ENCODE data around the gene CDH8.

The CDH8 gene

DNA sequence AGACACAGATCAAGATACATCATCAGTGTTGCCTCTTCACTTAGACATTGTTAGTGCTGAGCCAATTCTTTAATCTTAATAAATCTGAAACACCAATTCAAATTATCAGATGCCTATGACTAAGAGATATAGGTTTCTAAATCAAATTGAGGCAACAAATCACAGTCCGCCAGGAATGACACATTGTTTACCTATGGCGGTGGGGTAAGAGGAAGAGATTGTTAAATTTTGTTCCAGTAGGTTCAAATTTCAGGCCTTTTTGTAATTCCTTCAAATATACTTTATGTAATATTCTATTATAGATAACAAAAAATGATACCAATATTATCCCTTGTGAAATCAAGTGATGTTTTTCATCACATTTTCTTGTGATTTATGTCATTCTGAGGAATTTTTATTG, 145.9 kb downstream of the CDH8 start:
- ATAC-seq (replicated peaks) (no peak), DNase-seq (no peak)
- Mint-ChIP-seq H3K4me1 (no peaks in the 10 kb centered on the region), H3K27me3 (no peaks in the 10 kb centered on the region), H3K9me3 (peaks cover 2 to 4% of the 10 kb centered on the region in 2 donors), H3K36me3 (no peaks in the 10 kb centered on the region), H3K27ac (no peak overlapping the region), H3K4me3 (no peak overlapping the region)

- ATAC-seq (replicated peaks) (peak; percentile 65 to 71), DNase-seq (no peak)
- H3K4me3 Mint-ChIP-seq = no peak overlapping the region
- no peak overlapping the region for H3K27ac Mint-ChIP-seq
- no peaks in the 10 kb centered on the region for H3K36me3 Mint-ChIP-seq
- H3K27me3 Mint-ChIP-seq = no peaks in the 10 kb centered on the region
- H3K9me3 Mint-ChIP-seq = peaks cover 2 to 4% of the 10 kb centered on the region in 2 donors
- H3K4me1 Mint-ChIP-seq = no peaks in the 10 kb centered on the region
Observed at GRCh38 chr16:61887903-61888302, 148.3 kb downstream of the CDH8 start.

DNA sequence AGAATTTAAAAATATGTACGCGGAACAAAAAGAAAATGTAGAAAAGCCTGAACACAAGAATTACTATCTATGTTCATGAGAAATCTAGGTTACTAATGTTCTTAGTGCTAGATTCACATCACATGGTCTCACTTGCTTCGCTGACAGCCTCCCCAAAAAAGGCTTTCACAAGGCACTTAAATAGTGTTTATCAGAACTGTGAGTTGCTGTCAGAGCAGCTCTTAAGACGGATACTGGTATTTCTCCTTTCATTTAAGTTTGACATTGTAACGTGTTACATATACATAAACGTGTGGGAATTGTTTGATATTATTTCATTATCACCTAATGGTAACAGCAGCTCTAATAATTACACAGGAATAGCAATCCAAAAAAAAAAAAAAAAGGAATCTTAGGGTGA, 150.9 kb downstream of the CDH8 start:
- H3K4me3 Mint-ChIP-seq = no peak overlapping the region
- DNase-seq = no peak
- no peak for ATAC-seq (replicated peaks)
- no peaks in the 10 kb centered on the region for H3K36me3 Mint-ChIP-seq
- peaks cover 2 to 4% of the 10 kb centered on the region in 2 donors for H3K9me3 Mint-ChIP-seq
- H3K27ac Mint-ChIP-seq = no peak overlapping the region
- H3K4me1 Mint-ChIP-seq = no peaks in the 10 kb centered on the region
- H3K27me3 Mint-ChIP-seq = no peaks in the 10 kb centered on the region

- ATAC-seq (replicated peaks) = no peak
- no peak for DNase-seq
- Mint-ChIP-seq H3K4me3 (no peak overlapping the region), H3K36me3 (no peaks in the 10 kb centered on the region), H3K27me3 (no peaks in the 10 kb centered on the region), H3K4me1 (no peaks in the 10 kb centered on the region), H3K27ac (no peak overlapping the region), H3K9me3 (peaks cover 0 to 3% of the 10 kb centered on the region in 2 donors)
Observed at GRCh38 chr16:61879306-61879705, 156.9 kb downstream of the CDH8 start.

DNA sequence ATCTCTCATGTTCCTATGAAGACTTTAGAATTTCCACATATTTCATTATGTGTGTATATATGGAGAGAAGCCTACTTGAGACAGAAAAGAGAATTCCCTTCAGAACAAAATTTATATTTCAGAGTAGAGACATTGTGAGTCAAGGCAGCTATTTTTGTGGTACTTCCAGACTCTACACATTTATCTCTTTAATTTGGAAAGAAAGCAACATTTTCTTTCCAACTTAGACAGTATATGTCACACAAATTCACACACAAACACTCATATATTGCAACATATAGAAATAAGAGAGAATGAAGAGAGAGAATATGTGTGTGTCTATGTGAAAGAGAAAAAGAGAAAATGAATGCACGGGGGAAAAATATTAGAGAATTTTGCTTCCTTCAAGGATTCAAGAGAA, 158.8 kb downstream of the CDH8 start:
- DNase-seq (no peak), ATAC-seq (replicated peaks) (no peak)
- no peak overlapping the region for H3K4me3 Mint-ChIP-seq
- H3K27me3 Mint-ChIP-seq = no peaks in the 10 kb centered on the region
- peaks cover 0 to 3% of the 10 kb centered on the region in 2 donors for H3K9me3 Mint-ChIP-seq
- no peaks in the 10 kb centered on the region for H3K4me1 Mint-ChIP-seq
- H3K27ac Mint-ChIP-seq = no peak overlapping the region
- H3K36me3 Mint-ChIP-seq = no peaks in the 10 kb centered on the region

DNA sequence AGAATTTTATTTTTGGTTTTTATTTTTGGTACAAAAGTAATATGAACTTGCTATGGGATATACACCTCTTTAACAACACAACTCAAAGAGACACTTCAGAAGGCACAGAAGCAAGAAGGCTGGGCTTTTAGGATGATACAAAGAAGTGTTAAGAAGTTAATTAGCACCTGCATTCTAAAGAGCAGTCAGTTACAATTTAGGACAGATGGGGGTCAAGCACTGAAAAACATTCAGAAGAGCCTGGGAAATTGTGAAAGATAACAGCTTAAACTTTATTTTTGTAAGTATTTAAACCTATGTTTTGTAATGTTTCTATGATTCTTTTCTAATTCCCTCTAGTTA, 163.5 kb downstream of the CDH8 start:
- no peak for ATAC-seq (replicated peaks)
- no peak overlapping the region for H3K4me3 Mint-ChIP-seq
- no peaks in the 10 kb centered on the region for H3K27me3 Mint-ChIP-seq
- DNase-seq = no peak
- H3K9me3 Mint-ChIP-seq = peaks cover 4 to 5% of the 10 kb centered on the region in 2 donors
- H3K36me3 Mint-ChIP-seq = no peaks in the 10 kb centered on the region
- no peak overlapping the region for H3K27ac Mint-ChIP-seq
- no peaks in the 10 kb centered on the region for H3K4me1 Mint-ChIP-seq

- ATAC-seq (replicated peaks) = no peak
- Mint-ChIP-seq H3K9me3 (peaks cover 3 to 5% of the 10 kb centered on the region in 2 donors), H3K27me3 (no peaks in the 10 kb centered on the region), H3K27ac (no peak overlapping the region), H3K36me3 (no peaks in the 10 kb centered on the region), H3K4me1 (no peaks in the 10 kb centered on the region), H3K4me3 (no peak overlapping the region)
- no peak for DNase-seq
Observed at GRCh38 chr16:61871837-61872777, 164.1 kb downstream of the CDH8 start.

DNA sequence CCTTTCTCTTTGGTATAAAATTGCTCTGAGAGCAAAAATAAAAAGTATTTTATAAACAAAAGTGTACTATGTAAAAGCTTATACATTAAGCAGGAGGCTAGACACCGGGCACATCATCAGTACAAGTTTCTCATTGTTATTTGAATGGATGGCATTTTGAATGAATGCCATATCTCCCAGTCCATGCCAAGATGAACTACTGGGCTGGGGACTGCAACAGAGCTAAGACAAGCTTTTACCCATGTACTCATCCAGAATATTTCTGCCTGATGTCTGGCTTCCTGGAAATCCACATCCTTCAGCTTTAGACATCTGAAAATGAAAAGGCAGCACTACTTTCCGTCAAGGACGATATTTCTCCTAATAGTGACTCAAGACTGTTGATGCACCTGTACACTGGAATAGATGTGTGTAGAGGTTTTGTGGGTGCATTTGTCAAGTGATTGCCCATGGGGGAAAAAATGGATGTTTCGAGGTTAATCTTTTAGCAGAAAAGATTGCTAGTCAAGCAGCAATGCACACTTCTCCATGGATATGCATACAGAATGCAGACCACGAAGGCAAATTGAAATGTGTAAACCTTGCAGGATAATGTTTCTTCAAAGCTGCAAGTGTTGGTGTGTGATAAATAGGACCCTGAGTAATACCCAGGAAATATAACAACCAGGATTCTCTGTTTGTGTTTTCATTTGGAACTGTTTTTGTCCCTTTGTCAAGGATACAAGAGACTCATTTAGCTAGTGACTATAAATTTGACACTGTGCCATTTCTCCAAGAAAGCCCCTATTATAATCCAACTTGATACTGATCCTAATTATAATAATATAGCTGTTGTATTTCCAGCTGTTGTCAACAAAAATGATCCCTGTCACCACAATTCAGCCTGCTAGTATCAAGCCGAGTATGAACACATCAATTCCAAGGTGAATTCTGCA, 173.8 kb downstream of the CDH8 start:
- no peak for ATAC-seq (replicated peaks)
- H3K27me3 Mint-ChIP-seq = no peaks in the 10 kb centered on the region
- H3K27ac Mint-ChIP-seq = no peak overlapping the region
- H3K4me1 Mint-ChIP-seq = no peaks in the 10 kb centered on the region
- no peak for DNase-seq
- peaks cover 4% of the 10 kb centered on the region in 2 donors for H3K9me3 Mint-ChIP-seq
- no peak overlapping the region for H3K4me3 Mint-ChIP-seq
- no peaks in the 10 kb centered on the region for H3K36me3 Mint-ChIP-seq

DNA sequence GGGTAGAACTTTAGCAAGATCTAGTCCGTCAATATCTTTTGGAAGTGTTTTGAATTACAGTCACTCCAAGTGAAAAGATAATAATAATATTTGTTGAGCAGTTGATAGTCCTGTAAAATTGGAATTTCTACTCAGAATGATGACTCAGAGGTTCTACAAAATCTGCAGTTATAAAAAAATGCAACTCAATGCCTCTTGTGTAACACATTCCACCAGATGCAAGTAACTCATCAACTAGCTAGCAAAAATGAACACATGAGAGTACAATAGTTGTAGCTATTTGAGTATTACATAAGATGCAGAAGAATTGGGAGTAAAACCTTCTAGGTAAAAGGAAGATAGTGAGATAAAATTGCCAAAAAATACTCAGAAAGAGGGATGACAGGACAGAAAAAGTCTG, 177.2 kb downstream of the CDH8 start:
- no peak for DNase-seq
- H3K9me3 Mint-ChIP-seq = peaks cover 4% of the 10 kb centered on the region in 2 donors
- H3K4me3 Mint-ChIP-seq = no peak overlapping the region
- H3K27ac Mint-ChIP-seq = no peak overlapping the region
- H3K4me1 Mint-ChIP-seq = no peaks in the 10 kb centered on the region
- no peaks in the 10 kb centered on the region for H3K36me3 Mint-ChIP-seq
- no peak for ATAC-seq (replicated peaks)
- no peaks in the 10 kb centered on the region for H3K27me3 Mint-ChIP-seq

DNA sequence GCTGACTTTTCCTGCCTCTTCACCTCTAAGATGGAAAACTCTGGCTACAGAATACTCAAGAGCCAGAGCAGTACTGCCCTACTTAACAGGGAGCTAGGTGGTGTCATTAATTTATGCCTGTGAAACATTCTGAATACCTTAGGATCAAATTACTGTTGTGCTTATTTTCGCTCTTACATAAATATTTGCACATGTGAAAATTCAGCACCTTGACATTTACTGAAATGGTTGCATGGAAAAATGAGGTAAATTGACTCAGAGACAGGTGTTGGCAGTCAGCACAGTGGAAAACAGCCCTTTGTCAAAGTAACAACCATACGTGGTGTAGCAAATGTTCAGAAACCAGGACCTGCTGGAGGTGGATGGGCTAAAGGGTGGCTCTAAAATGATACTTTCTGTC, 193.6 kb downstream of the CDH8 start:
- Mint-ChIP-seq H3K4me1 (no peaks in the 10 kb centered on the region), H3K36me3 (no peaks in the 10 kb centered on the region), H3K9me3 (peaks cover 4 to 8% of the 10 kb centered on the region in 2 donors), H3K4me3 (no peak overlapping the region), H3K27ac (no peak overlapping the region), H3K27me3 (no peaks in the 10 kb centered on the region)
- no peak for ATAC-seq (replicated peaks)
- no peak for DNase-seq

DNA sequence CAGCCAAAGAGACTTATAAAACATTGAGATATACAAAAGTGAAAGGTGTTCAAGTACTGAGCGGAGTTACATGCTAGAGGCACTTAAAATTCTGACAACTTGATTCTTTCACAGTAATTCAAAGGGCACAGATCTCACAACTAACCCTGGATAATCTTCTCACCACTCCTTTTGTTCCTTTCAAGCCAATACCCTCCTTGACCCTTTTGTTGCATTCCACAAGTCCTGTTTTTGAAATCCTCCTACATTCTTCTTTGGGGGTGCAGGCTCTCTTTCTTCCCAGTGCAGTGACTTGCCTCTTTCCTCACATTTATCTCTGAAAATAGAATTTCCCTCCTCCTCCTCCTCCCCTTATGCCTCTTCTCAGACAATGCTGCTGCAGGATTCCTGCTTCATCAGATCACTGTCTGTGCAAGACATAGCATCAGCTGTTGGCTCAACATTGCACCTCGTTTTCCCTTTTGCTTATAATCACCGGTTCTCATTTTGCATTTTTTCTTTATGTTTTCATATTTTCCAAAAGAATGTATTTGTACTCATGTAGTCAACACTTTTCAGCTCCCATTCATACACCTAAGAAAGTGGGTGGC, 199.3 kb downstream of the CDH8 start:
- H3K36me3 Mint-ChIP-seq = no peaks in the 10 kb centered on the region

DNA sequence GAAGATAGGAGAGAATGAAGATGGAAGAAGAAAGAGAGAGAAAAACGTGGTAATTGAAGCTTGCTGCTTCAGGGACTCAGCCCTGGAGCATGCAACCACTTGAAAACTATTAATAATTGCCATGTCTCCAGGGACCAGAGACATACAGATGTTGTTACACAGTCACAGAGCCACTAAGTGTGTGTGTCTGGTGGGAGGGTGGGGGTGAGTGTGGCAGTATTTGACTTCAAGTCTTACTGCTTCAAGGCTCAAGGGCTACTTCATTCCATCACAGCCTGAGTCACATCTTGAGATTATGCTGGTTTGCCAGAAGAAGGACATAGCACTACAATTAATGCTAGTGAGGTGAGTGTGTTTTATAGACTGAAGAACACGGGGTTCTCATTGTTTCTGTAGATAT, 202.2 kb downstream of the CDH8 start:
- Mint-ChIP-seq H3K27ac (no peak overlapping the region), H3K36me3 (no peaks in the 10 kb centered on the region), H3K9me3 (peaks cover 0 to 3% of the 10 kb centered on the region in 2 donors), H3K27me3 (no peaks in the 10 kb centered on the region), H3K4me1 (no peaks in the 10 kb centered on the region), H3K4me3 (no peak overlapping the region)
- DNase-seq (no peak), ATAC-seq (replicated peaks) (no peak)

More for the DNA sequence above, 199.3 kb downstream of the CDH8 start:
- Mint-ChIP-seq H3K27ac (no peak overlapping the region), H3K9me3 (peaks cover 4 to 8% of the 10 kb centered on the region in 2 donors), H3K27me3 (no peaks in the 10 kb centered on the region), H3K4me1 (no peaks in the 10 kb centered on the region), H3K4me3 (no peak overlapping the region)
- no peak for ATAC-seq (replicated peaks)
- no peak for DNase-seq

GRCh38 chr16:61831351-61831917, 204.8 kb downstream of the CDH8 start:
- Mint-ChIP-seq H3K9me3 (peaks cover 0 to 3% of the 10 kb centered on the region in 2 donors), H3K36me3 (no peaks in the 10 kb centered on the region), H3K4me3 (no peak overlapping the region), H3K27me3 (no peaks in the 10 kb centered on the region), H3K27ac (no peak overlapping the region), H3K4me1 (no peaks in the 10 kb centered on the region)
- DNase-seq = no peak
- no peak for ATAC-seq (replicated peaks)

GRCh38 chr16:61829631-61830030, 206.6 kb downstream of the CDH8 start:
- Mint-ChIP-seq H3K36me3 (no peaks in the 10 kb centered on the region), H3K9me3 (peaks cover 0 to 3% of the 10 kb centered on the region in 2 donors), H3K4me3 (no peak overlapping the region), H3K27ac (no peak overlapping the region), H3K27me3 (no peaks in the 10 kb centered on the region), H3K4me1 (no peaks in the 10 kb centered on the region)
- DNase-seq (no peak), ATAC-seq (replicated peaks) (no peak)

All from stimulated activated naive B cell treated with anti-CD40 and anti-IgM and Interleukin-4, amounts not matched to agents 10 μg/mL and 1 μg/mL and 100 μg/mL, for 72 hours (primary cell).